Measurements from ENCODE around the gene ZNF133.
"Not testable (repeated sequence)": the region's sequence is repeated elsewhere in the genome, so short reads cannot be mapped to it uniquely, and the experiment has no call there.

Gene ZNF133

GRCh38 chr20:18259730-18260129 lies 28.6 kb upstream of the ZNF133 start:
- no peak overlapping the region for H3K27ac ChIP-seq (ENCODE audit: low read depth, low read length)
- no peaks in the 10 kb centered on the region for H3K9me3 ChIP-seq (ENCODE audit: control insufficient read depth, insufficient read depth, low read length)
- H3K27me3 ChIP-seq (ENCODE audit: control insufficient read depth, insufficient read depth, low read length): no peaks in the 10 kb centered on the region
- no peaks in the 10 kb centered on the region for H3K36me3 ChIP-seq (ENCODE audit: control insufficient read depth, insufficient read depth, low read length)
- H3K9ac ChIP-seq (ENCODE audit: low read depth, low read length): no peak overlapping the region
- H3K4me1 ChIP-seq (ENCODE audit: control insufficient read depth, insufficient read depth, low read length): no peaks in the 10 kb centered on the region
- H3K4me3 ChIP-seq (ENCODE audit: low read depth, low read length): no peak overlapping the region

GRCh38 chr20:18263723-18264122 lies 24.6 kb upstream of the ZNF133 start:
- no peaks in the 10 kb centered on the region for H3K9me3 ChIP-seq (ENCODE audit: control insufficient read depth, insufficient read depth, low read length)
- no peak overlapping the region for H3K27ac ChIP-seq (ENCODE audit: low read depth, low read length)

GRCh38 chr20:18265441-18265840 lies 22.9 kb upstream of the ZNF133 start:
- H3K9ac ChIP-seq (ENCODE audit: low read depth, low read length): no peak overlapping the region

More at GRCh38 chr20:18263723-18264122, 24.6 kb upstream of the ZNF133 start:
- peaks cover 7% of the 10 kb centered on the region; the same call in 1 of the 2 replicates for H3K4me1 ChIP-seq (ENCODE audit: control insufficient read depth, insufficient read depth, low read length)
- no peak overlapping the region for H3K9ac ChIP-seq (ENCODE audit: low read depth, low read length)
- H3K4me3 ChIP-seq (ENCODE audit: low read depth, low read length): no peak overlapping the region
- H3K36me3 ChIP-seq (ENCODE audit: control insufficient read depth, insufficient read depth, low read length): no peaks in the 10 kb centered on the region
- H3K27me3 ChIP-seq (ENCODE audit: control insufficient read depth, insufficient read depth, low read length): no peaks in the 10 kb centered on the region

GRCh38 chr20:18266282-18266681 lies 22.0 kb upstream of the ZNF133 start:
- Histone ChIP-seq H3K9me3 (ENCODE audit: control insufficient read depth, insufficient read depth, low read length) (no peaks in the 10 kb centered on the region), H3K9ac (ENCODE audit: low read depth, low read length) (no peak overlapping the region), H3K4me3 (ENCODE audit: low read depth, low read length) (no peak overlapping the region), H3K27ac (ENCODE audit: low read depth, low read length) (no peak overlapping the region), H3K27me3 (ENCODE audit: control insufficient read depth, insufficient read depth, low read length) (no peaks in the 10 kb centered on the region), H3K4me1 (ENCODE audit: control insufficient read depth, insufficient read depth, low read length) (peaks cover 7% of the 10 kb centered on the region; the same call in 1 of the 2 replicates), H3K36me3 (ENCODE audit: control insufficient read depth, insufficient read depth, low read length) (no peaks in the 10 kb centered on the region)

More at GRCh38 chr20:18265441-18265840, 22.9 kb upstream of the ZNF133 start:
- Histone ChIP-seq H3K4me1 (ENCODE audit: control insufficient read depth, insufficient read depth, low read length) (peaks cover 7% of the 10 kb centered on the region; the same call in 1 of the 2 replicates), H3K27me3 (ENCODE audit: control insufficient read depth, insufficient read depth, low read length) (no peaks in the 10 kb centered on the region), H3K4me3 (ENCODE audit: low read depth, low read length) (no peak overlapping the region), H3K27ac (ENCODE audit: low read depth, low read length) (no peak overlapping the region), H3K9me3 (ENCODE audit: control insufficient read depth, insufficient read depth, low read length) (no peaks in the 10 kb centered on the region), H3K36me3 (ENCODE audit: control insufficient read depth, insufficient read depth, low read length) (no peaks in the 10 kb centered on the region)

GRCh38 chr20:18267815-18268214 lies 20.5 kb upstream of the ZNF133 start:
- Histone ChIP-seq H3K4me1 (ENCODE audit: control insufficient read depth, insufficient read depth, low read length) (peaks cover 7% of the 10 kb centered on the region; the same call in 1 of the 2 replicates), H3K27ac (ENCODE audit: low read depth, low read length) (no peak overlapping the region), H3K36me3 (ENCODE audit: control insufficient read depth, insufficient read depth, low read length) (no peaks in the 10 kb centered on the region), H3K9me3 (ENCODE audit: control insufficient read depth, insufficient read depth, low read length) (no peaks in the 10 kb centered on the region), H3K4me3 (ENCODE audit: low read depth, low read length) (no peak overlapping the region), H3K27me3 (ENCODE audit: control insufficient read depth, insufficient read depth, low read length) (no peaks in the 10 kb centered on the region), H3K9ac (ENCODE audit: low read depth, low read length) (no peak overlapping the region)

GRCh38 chr20:18271160-18271559 lies 17.2 kb upstream of the ZNF133 start:
- H3K4me1 ChIP-seq (ENCODE audit: control insufficient read depth, insufficient read depth, low read length): peaks cover 7% of the 10 kb centered on the region; the same call in 1 of the 2 replicates
- no peak overlapping the region for H3K9ac ChIP-seq (ENCODE audit: low read depth, low read length)
- H3K27ac ChIP-seq (ENCODE audit: low read depth, low read length): no peak overlapping the region
- no peak overlapping the region for H3K4me3 ChIP-seq (ENCODE audit: low read depth, low read length)
- no peaks in the 10 kb centered on the region for H3K9me3 ChIP-seq (ENCODE audit: control insufficient read depth, insufficient read depth, low read length)
- H3K27me3 ChIP-seq (ENCODE audit: control insufficient read depth, insufficient read depth, low read length): no peaks in the 10 kb centered on the region
- no peaks in the 10 kb centered on the region for H3K36me3 ChIP-seq (ENCODE audit: control insufficient read depth, insufficient read depth, low read length)

GRCh38 chr20:18272451-18272850 lies 15.9 kb upstream of the ZNF133 start:
- H3K27ac ChIP-seq (ENCODE audit: low read depth, low read length): no peak overlapping the region
- no peaks in the 10 kb centered on the region for H3K27me3 ChIP-seq (ENCODE audit: control insufficient read depth, insufficient read depth, low read length)
- no peak overlapping the region for H3K9ac ChIP-seq (ENCODE audit: low read depth, low read length)
- H3K9me3 ChIP-seq (ENCODE audit: control insufficient read depth, insufficient read depth, low read length): no peaks in the 10 kb centered on the region
- no peak overlapping the region for H3K4me3 ChIP-seq (ENCODE audit: low read depth, low read length)
- peaks cover 7% of the 10 kb centered on the region; the same call in 1 of the 2 replicates for H3K4me1 ChIP-seq (ENCODE audit: control insufficient read depth, insufficient read depth, low read length)
- no peaks in the 10 kb centered on the region for H3K36me3 ChIP-seq (ENCODE audit: control insufficient read depth, insufficient read depth, low read length)

GRCh38 chr20:18273738-18274137 lies 14.6 kb upstream of the ZNF133 start:
- no peaks in the 10 kb centered on the region for H3K36me3 ChIP-seq (ENCODE audit: control insufficient read depth, insufficient read depth, low read length)
- H3K27ac ChIP-seq (ENCODE audit: low read depth, low read length): no peak overlapping the region
- H3K9me3 ChIP-seq (ENCODE audit: control insufficient read depth, insufficient read depth, low read length): no peaks in the 10 kb centered on the region
- H3K4me3 ChIP-seq (ENCODE audit: low read depth, low read length): no peak overlapping the region
- H3K9ac ChIP-seq (ENCODE audit: low read depth, low read length): no peak overlapping the region
- H3K27me3 ChIP-seq (ENCODE audit: control insufficient read depth, insufficient read depth, low read length): no peaks in the 10 kb centered on the region
- H3K4me1 ChIP-seq (ENCODE audit: control insufficient read depth, insufficient read depth, low read length): no peaks in the 10 kb centered on the region

- not testable (repeated sequence) for H3K36me3 ChIP-seq (ENCODE audit: control insufficient read depth, insufficient read depth, low read length); H3K4me3 ChIP-seq (ENCODE audit: low read depth, low read length); H3K27ac ChIP-seq (ENCODE audit: low read depth, low read length); H3K9ac ChIP-seq (ENCODE audit: low read depth, low read length); H3K9me3 ChIP-seq (ENCODE audit: control insufficient read depth, insufficient read depth, low read length); H3K27me3 ChIP-seq (ENCODE audit: control insufficient read depth, insufficient read depth, low read length); H3K4me1 ChIP-seq (ENCODE audit: control insufficient read depth, insufficient read depth, low read length)
Observed at GRCh38 chr20:18275960-18276359, 12.4 kb upstream of the ZNF133 start.

GRCh38 chr20:18276821-18277220 lies 11.5 kb upstream of the ZNF133 start:
- Histone ChIP-seq H3K4me1 (ENCODE audit: control insufficient read depth, insufficient read depth, low read length) (no peaks in the 10 kb centered on the region), H3K27ac (ENCODE audit: low read depth, low read length) (no peak overlapping the region), H3K27me3 (ENCODE audit: control insufficient read depth, insufficient read depth, low read length) (no peaks in the 10 kb centered on the region; the same call in 1 of the 2 replicates)

GRCh38 chr20:18279242-18279641 lies 9.1 kb upstream of the ZNF133 start:
- no peak overlapping the region for H3K27ac ChIP-seq (ENCODE audit: low read depth, low read length)
- no peak overlapping the region for H3K9ac ChIP-seq (ENCODE audit: low read depth, low read length)
- H3K4me3 ChIP-seq (ENCODE audit: low read depth, low read length): no peak overlapping the region
- peaks cover 6% of the 10 kb centered on the region; the same call in 1 of the 2 replicates for H3K27me3 ChIP-seq (ENCODE audit: control insufficient read depth, insufficient read depth, low read length)
- H3K36me3 ChIP-seq (ENCODE audit: control insufficient read depth, insufficient read depth, low read length): no peaks in the 10 kb centered on the region
- no peaks in the 10 kb centered on the region for H3K9me3 ChIP-seq (ENCODE audit: control insufficient read depth, insufficient read depth, low read length)
- no peaks in the 10 kb centered on the region for H3K4me1 ChIP-seq (ENCODE audit: control insufficient read depth, insufficient read depth, low read length)

More at GRCh38 chr20:18276821-18277220, 11.5 kb upstream of the ZNF133 start:
- Histone ChIP-seq H3K4me3 (ENCODE audit: low read depth, low read length) (no peak overlapping the region), H3K9me3 (ENCODE audit: control insufficient read depth, insufficient read depth, low read length) (no peaks in the 10 kb centered on the region), H3K9ac (ENCODE audit: low read depth, low read length) (no peak overlapping the region), H3K36me3 (ENCODE audit: control insufficient read depth, insufficient read depth, low read length) (no peaks in the 10 kb centered on the region)

Measured in HUES48 (cell line).